GM23338 (cell line): ENCODE results near the gene LRRC27.

Experiments
- CREB1 ChIP-seq: fragments of 250-450 bp; sonication (Bioruptor Pico); IDR thresholded peaks from 2 replicates; pipeline ENCODE4 v1.5.0; 2020; ENCODE audit warnings: low read depth, mild to moderate bottlenecking, moderate library complexity
- CTCF ChIP-seq, 2 experiments: fragments of 200-600 bp in 1 of 2; sonication (generic) in 1 of 2; conservative IDR thresholded peaks; 2 replicates each; pipeline versions ENCODE4 v1.5.1 to v1.6.1; 2016 to 2017; ENCODE audit warnings: antibody characterized with exemption in 2 of 2, low read depth in 2 of 2, mild to moderate bottlenecking in 2 of 2, moderate library complexity in 1 of 2
- EZH2 ChIP-seq: fragments of 200-600 bp; sonication (generic); IDR thresholded peaks from one replicate; pipeline ENCODE4 v1.8.0; 2017; ENCODE audit warnings: antibody characterized with exemption, mild to moderate bottlenecking, low read depth; ENCODE audit not compliant: unreplicated experiment
- EZH2phosphoT487 ChIP-seq: fragments of 200-600 bp; sonication (generic); IDR thresholded peaks from one replicate; pipeline ENCODE4 v1.8.1; 2018; ENCODE audit warnings: antibody characterized with exemption; ENCODE audit not compliant: unreplicated experiment
- JUNB ChIP-seq: IDR thresholded peaks from one replicate; pipeline ENCODE4 v1.6.1; 2016; ENCODE audit warnings: antibody characterized with exemption; ENCODE audit not compliant: unreplicated experiment
- NANOG ChIP-seq: IDR thresholded peaks from 2 replicates; pipeline ENCODE4 v1.6.1; 2016; ENCODE audit warnings: antibody characterized with exemption, borderline replicate concordance
- POLR2AphosphoS5 ChIP-seq: IDR thresholded peaks from 2 replicates; pipeline ENCODE4 v1.6.1; 2016; ENCODE audit warnings: antibody characterized with exemption, low read depth
- REST ChIP-seq: IDR thresholded peaks from one replicate; pipeline ENCODE4 v1.6.1; 2018; ENCODE audit warnings: antibody characterized with exemption; ENCODE audit not compliant: unreplicated experiment
- STAT1 ChIP-seq: IDR thresholded peaks from one replicate; pipeline ENCODE4 v1.6.1; 2016; ENCODE audit warnings: antibody characterized with exemption; ENCODE audit not compliant: unreplicated experiment
- ZNF114 ChIP-seq: fragments of 250-450 bp; sonication (Bioruptor Pico); IDR thresholded peaks from 2 replicates; pipeline ENCODE4 v1.5.0; 2020; ENCODE audit warnings: mild to moderate bottlenecking, moderate library complexity
- ZNF331 ChIP-seq: fragments of 250-450 bp; sonication (Bioruptor Pico); IDR thresholded peaks from 2 replicates; pipeline ENCODE4 v1.5.0; 2020; ENCODE audit warnings: low read depth, mild to moderate bottlenecking, moderate library complexity
- TF ChIP-seq, protein P1 (sequence below): IDR thresholded peaks from 2 replicates; pipeline ENCODE4 v1.6.1; 2016; ENCODE audit warnings: antibody characterized with exemption

DNA sequence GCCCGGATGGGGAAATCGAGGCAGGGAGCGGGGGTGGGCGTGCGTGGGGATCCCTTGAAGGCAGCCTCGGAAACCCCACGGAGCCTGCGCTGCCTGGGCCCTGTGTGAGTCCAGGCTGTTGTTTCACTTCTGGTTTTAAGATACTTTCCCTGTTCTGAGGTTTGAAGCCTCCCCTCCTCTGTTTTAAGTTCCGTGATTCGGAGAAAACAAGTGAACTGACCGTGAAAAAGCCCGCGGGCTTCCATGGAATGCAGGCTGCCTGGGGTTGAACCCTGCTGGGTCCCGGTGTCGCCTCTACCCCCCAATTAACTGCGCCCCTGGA lies 401 bp downstream of the LRRC27 start:
- TF ChIP-seq CTCF (conservative IDR thresholded peaks at IDR 0.05; ENCODE audit: low read depth in 2 of 2): no peak
- TF ChIP-seq POLR2AphosphoS5: no peak
- no peak for TF ChIP-seq EZH2
- no peak for TF ChIP-seq REST
- TF ChIP-seq EZH2phosphoT487: no peak
- no peak for TF ChIP-seq CREB1 (CRISPR knock-in tag)
- TF ChIP-seq ZNF331: no peak
- TF ChIP-seq ZNF114: no peak
- TF ChIP-seq JUNB: no peak
- TF ChIP-seq, protein P1, sequence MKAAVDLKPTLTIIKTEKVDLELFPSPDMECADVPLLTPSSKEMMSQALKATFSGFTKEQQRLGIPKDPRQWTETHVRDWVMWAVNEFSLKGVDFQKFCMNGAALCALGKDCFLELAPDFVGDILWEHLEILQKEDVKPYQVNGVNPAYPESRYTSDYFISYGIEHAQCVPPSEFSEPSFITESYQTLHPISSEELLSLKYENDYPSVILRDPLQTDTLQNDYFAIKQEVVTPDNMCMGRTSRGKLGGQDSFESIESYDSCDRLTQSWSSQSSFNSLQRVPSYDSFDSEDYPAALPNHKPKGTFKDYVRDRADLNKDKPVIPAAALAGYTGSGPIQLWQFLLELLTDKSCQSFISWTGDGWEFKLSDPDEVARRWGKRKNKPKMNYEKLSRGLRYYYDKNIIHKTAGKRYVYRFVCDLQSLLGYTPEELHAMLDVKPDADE: no peak
- no peak for TF ChIP-seq NANOG
- no peak for TF ChIP-seq STAT1
